Dendritic cell treated with granulocyte-macrophage colony-stimulating factor and Interleukin-4, amounts not matched to agents 40 ng/mL and 50 ng/mL, for 4 days (primary cell): ENCODE measurements around the gene INPP4B.
"Not testable (repeated sequence)": the region's sequence is repeated elsewhere in the genome, so short reads cannot be mapped to it uniquely, and the experiment has no call there.

Experiments
- H3K27ac Mint-ChIP-seq: one replicate; pipeline ENCODE4 v1.8.0; 2022; ENCODE audit warnings: mild to moderate bottlenecking, mixed read lengths
- H3K27me3 Mint-ChIP-seq: one replicate; pipeline ENCODE4 v1.8.0; 2022; ENCODE audit warnings: mild to moderate bottlenecking, mixed read lengths
- H3K36me3 Mint-ChIP-seq: one replicate; pipeline ENCODE4 v1.8.0; 2022; ENCODE audit warnings: low read depth, mixed read lengths
- H3K4me1 Mint-ChIP-seq: one replicate; pipeline ENCODE4 v1.8.0; 2022; ENCODE audit warnings: low read depth, mixed read lengths
- H3K4me3 Mint-ChIP-seq: one replicate; pipeline ENCODE4 v1.8.0; 2022; ENCODE audit warnings: mild to moderate bottlenecking, moderate library complexity, mixed read lengths
- H3K9me3 Mint-ChIP-seq: one replicate; pipeline ENCODE4 v1.8.0; 2022; ENCODE audit warnings: mixed read lengths
- intact Hi-C: fragments of 100-400 bp; cut with micrococcal nuclease; formaldehyde crosslinking; loops from one replicate; pipeline ENCODE4 v1.15.0; 2022

INPP4B gene

DNA sequence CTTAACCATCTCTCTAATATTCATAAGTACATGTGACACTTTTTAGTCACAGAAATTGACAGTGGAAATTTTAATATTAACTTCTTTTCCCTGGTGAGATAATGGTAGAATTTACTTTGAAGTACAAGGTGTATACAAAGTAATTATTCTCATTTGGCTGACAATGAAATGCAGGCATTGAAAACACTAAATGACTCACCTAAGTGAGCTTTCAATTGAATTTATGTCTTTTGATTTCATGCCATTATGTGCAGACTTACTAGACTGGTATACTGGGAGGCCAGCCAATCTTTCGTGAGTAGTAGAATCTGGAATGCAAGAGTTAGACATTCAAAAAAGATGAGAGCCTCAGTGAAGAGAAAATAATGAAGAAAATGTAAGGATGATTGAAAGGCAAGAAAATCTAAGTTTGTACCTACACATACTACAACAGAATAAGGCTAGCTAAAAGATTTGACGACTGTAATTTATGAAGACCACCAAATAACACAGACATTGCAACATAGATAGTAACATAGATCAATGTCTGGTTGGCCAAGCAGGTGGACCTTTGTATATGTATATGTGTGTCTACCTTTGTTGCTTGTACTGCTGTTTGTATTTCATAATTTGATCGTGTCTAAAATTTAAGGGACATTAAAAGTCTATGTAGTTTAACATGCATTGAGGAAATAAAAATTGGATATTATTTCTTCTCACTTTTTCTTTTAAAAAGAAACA, 750.1 kb downstream of the INPP4B start:
- Mint-ChIP-seq H3K9me3 (peaks cover 5% of the 10 kb centered on the region), H3K4me3 (no peak overlapping the region), H3K4me1 (no peaks in the 10 kb centered on the region), H3K27me3 (no peaks in the 10 kb centered on the region), H3K36me3 (no peaks in the 10 kb centered on the region), H3K27ac (no peak overlapping the region)
- intact Hi-C loops = no loop called here

DNA sequence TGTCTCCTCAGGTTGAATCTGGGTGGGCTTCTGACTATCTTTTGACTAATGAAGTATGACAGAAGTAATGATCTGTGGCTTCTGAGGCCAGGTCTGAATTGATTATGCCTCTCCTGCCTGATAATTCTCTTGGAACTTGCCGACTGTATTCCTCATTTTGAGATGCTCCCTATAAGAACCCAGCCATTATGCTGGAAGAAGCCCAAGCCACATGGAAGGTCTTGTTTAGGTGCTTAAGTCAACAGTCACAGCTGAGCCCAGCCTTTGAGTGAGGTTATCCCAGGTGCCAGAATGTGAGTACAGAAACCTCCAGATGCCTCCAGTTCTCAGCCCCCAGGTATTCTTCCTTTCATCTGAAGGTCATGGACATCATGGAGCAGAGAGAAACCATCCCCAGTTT, 753.2 kb downstream of the INPP4B start:
- Mint-ChIP-seq H3K4me1 (no peaks in the 10 kb centered on the region), H3K4me3 (no peak overlapping the region), H3K27ac (no peak overlapping the region), H3K27me3 (no peaks in the 10 kb centered on the region), H3K36me3 (no peaks in the 10 kb centered on the region), H3K9me3 (peaks cover 4% of the 10 kb centered on the region)
- intact Hi-C loops = no loop called here

DNA sequence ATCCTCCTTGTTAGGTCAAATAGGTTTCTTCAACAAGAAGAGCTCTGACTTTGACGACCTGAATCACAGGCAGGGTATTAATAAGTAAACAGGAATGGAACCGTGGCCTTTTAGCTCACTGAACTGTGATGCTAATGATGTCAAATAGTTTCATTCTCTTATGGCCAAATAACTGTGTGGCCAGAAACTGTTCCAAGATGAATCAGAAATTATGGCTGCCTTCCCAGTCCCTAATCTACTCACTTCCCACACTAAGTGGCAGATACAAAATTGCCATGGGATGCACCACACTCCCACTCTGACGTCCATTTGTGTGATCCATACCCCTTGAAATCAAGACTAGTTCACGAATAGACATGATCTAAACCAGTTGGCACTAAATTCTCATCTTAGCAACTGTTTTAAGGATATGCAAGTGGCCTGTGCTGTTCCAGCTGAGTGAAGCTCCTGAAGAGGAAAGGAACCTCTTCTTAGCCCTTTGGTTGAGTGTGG, 754.4 kb downstream of the INPP4B start:
- intact Hi-C loops = no loop called here
- Mint-ChIP-seq H3K36me3 (no peaks in the 10 kb centered on the region), H3K4me3 (no peak overlapping the region), H3K27me3 (no peaks in the 10 kb centered on the region), H3K27ac (no peak overlapping the region), H3K4me1 (no peaks in the 10 kb centered on the region), H3K9me3 (no peaks in the 10 kb centered on the region)

- intact Hi-C loops = no loop called here
- no peaks in the 10 kb centered on the region for H3K4me1 Mint-ChIP-seq
- H3K36me3 Mint-ChIP-seq = no peaks in the 10 kb centered on the region
These were observed 755.0 kb downstream of the INPP4B start for GRCh38 chr4:142091085-142091513.

DNA sequence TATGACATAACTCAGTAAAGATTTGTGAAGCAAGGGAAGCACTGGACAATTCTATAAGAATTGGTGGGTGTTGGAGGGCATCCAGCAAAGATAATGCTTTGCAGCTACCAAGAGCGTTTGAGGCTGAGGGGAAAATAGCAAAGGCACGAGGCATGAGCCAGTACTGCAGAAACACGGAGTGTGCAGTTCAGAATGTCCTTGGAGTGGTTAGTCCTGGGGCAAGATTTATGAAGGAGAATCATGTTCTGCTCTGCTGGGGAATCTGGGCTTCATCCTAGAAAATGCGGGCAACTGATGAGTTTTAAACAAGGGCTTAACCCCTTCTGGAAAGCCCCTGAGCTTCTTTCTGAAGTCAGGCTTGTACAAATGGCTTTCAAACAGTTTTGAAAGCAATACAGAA, 757.2 kb downstream of the INPP4B start:
- Mint-ChIP-seq H3K27ac (no peak overlapping the region), H3K4me1 (no peaks in the 10 kb centered on the region), H3K27me3 (no peaks in the 10 kb centered on the region), H3K36me3 (no peaks in the 10 kb centered on the region), H3K9me3 (no peaks in the 10 kb centered on the region), H3K4me3 (no peak overlapping the region)
- intact Hi-C loops = no loop called here

More at GRCh38 chr4:142091085-142091513, 755.0 kb downstream of the INPP4B start:
- Mint-ChIP-seq H3K9me3 (no peaks in the 10 kb centered on the region), H3K27me3 (no peaks in the 10 kb centered on the region), H3K27ac (no peak overlapping the region), H3K4me3 (no peak overlapping the region)

- Mint-ChIP-seq H3K36me3 (no peaks in the 10 kb centered on the region), H3K9me3 (no peaks in the 10 kb centered on the region), H3K4me3 (no peak overlapping the region), H3K27ac (no peak overlapping the region), H3K4me1 (no peaks in the 10 kb centered on the region), H3K27me3 (no peaks in the 10 kb centered on the region)
- intact Hi-C loops = no loop called here
These were observed 760.4 kb downstream of the INPP4B start for GRCh38 chr4:142085513-142086292.

DNA sequence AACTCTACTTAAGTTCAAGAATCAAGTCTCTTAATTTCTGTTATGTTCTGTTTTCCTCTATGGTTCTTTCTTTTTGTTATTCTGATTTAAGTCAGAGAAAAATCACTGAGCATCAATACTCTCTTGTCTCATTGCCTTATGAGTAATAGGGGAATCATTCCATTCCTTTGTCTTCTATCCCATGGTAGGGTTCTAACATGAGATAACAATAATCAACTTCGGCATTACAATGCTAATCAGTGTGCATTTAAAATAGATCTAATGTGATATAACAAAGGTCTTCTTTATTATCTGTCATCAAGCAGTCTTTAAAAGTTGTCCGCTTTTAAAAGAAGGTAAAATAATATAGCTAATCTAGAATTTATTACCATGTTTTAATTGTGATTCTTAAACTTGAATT, 762.8 kb downstream of the INPP4B start:
- intact Hi-C loops = no loop called here
- H3K27ac Mint-ChIP-seq = no peak overlapping the region
- H3K36me3 Mint-ChIP-seq = no peaks in the 10 kb centered on the region
- H3K9me3 Mint-ChIP-seq = no peaks in the 10 kb centered on the region
- H3K4me3 Mint-ChIP-seq = no peak overlapping the region
- H3K4me1 Mint-ChIP-seq = no peaks in the 10 kb centered on the region
- no peaks in the 10 kb centered on the region for H3K27me3 Mint-ChIP-seq

DNA sequence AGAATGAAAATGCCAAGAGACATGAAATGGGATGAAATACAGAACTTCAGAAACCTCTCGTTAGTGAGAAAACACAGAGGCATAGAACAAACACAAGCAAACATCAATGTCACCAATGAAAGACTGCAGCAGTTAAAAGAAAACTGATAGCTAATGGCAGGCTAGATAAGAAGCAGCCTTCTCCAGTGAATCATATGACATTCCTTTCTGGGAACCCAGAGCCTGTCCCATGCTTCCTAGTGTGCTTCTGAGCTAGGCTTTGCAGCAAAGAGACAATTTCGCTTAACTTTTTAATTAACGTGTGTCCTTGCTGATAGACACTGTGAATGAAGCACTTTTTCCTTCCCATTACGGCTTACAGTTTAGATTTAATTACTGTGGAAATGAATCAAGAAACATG, 765.1 kb downstream of the INPP4B start:
- no peak overlapping the region for H3K4me3 Mint-ChIP-seq
- intact Hi-C loops = no loop called here
- no peaks in the 10 kb centered on the region for H3K36me3 Mint-ChIP-seq
- H3K9me3 Mint-ChIP-seq = no peaks in the 10 kb centered on the region
- no peaks in the 10 kb centered on the region for H3K27me3 Mint-ChIP-seq
- no peaks in the 10 kb centered on the region for H3K4me1 Mint-ChIP-seq
- H3K27ac Mint-ChIP-seq = no peak overlapping the region

DNA sequence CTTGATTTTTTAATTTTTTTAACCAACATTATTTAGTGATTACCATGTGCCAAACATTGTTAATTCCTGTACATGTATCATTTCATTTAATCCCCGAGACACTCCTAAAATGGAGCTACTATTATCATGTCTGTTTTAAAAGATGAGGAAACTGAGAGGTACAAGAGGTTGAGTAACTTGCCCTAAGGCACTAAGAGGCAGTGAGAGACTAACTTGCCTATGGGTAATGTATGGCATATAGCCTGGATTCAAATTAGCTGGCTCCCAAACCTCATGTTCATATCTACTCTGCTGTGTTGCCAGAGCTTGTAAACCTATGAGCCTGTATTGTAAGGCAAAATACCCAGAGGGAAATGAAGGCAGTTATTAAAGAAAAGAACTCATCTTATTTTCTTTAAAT, 766.1 kb downstream of the INPP4B start:
- H3K27me3 Mint-ChIP-seq = no peaks in the 10 kb centered on the region
- H3K36me3 Mint-ChIP-seq = no peaks in the 10 kb centered on the region
- intact Hi-C loops = no loop called here
- no peak overlapping the region for H3K27ac Mint-ChIP-seq
- no peak overlapping the region for H3K4me3 Mint-ChIP-seq
- no peaks in the 10 kb centered on the region for H3K9me3 Mint-ChIP-seq
- H3K4me1 Mint-ChIP-seq = no peaks in the 10 kb centered on the region

- Mint-ChIP-seq H3K27me3 (no peaks in the 10 kb centered on the region), H3K4me3 (no peak overlapping the region), H3K36me3 (no peaks in the 10 kb centered on the region), H3K27ac (no peak overlapping the region), H3K4me1 (no peaks in the 10 kb centered on the region), H3K9me3 (no peaks in the 10 kb centered on the region)
- intact Hi-C loops = no loop called here
These were observed 769.1 kb downstream of the INPP4B start for GRCh38 chr4:142077048-142077447.

DNA sequence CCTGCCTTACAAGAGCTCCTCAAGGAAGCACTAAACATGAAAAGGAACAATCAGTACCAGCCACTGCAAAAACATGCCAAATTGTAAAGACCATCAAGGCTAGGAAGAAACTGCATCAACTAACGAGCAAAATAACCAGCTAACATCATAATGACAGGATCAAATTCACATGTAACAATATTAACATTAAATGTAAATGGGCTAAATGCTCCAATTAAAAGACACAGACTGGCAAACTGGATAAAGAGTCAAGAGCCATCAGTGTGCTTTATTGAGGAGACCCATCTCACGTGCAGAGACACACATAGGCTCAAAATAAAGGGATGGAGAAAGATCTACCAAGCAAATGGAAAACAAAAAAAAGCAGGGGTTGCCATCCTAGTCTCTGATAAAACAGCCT, 777.8 kb downstream of the INPP4B start:
- not testable (repeated sequence) for H3K27ac Mint-ChIP-seq

GRCh38 chr4:142066562-142066961, 779.5 kb downstream of the INPP4B start:
- H3K4me1 Mint-ChIP-seq, intact Hi-C loops, H3K4me3 Mint-ChIP-seq, H3K27me3 Mint-ChIP-seq, H3K36me3 Mint-ChIP-seq, H3K27ac Mint-ChIP-seq: not testable (repeated sequence)
- H3K9me3 Mint-ChIP-seq = peaks cover 42% of the 10 kb centered on the region

More for the DNA sequence above, 777.8 kb downstream of the INPP4B start:
- H3K36me3 Mint-ChIP-seq, H3K4me1 Mint-ChIP-seq, H3K4me3 Mint-ChIP-seq, intact Hi-C loops, H3K27me3 Mint-ChIP-seq: not testable (repeated sequence)
- H3K9me3 Mint-ChIP-seq = peaks cover 37% of the 10 kb centered on the region

- Mint-ChIP-seq H3K36me3 (no peaks in the 10 kb centered on the region), H3K27me3 (no peaks in the 10 kb centered on the region), H3K9me3 (peaks cover 38% of the 10 kb centered on the region), H3K4me3 (no peak overlapping the region), H3K27ac (no peak overlapping the region), H3K4me1 (no peaks in the 10 kb centered on the region)
- intact Hi-C loops = no loop called here
These were observed 780.9 kb downstream of the INPP4B start for GRCh38 chr4:142065086-142065647.

- no peaks in the 10 kb centered on the region for H3K27me3 Mint-ChIP-seq
- no peaks in the 10 kb centered on the region for H3K4me1 Mint-ChIP-seq
- intact Hi-C loops = no loop called here
- no peaks in the 10 kb centered on the region for H3K36me3 Mint-ChIP-seq
- no peak overlapping the region for H3K27ac Mint-ChIP-seq
- no peak overlapping the region for H3K4me3 Mint-ChIP-seq
- H3K9me3 Mint-ChIP-seq = peaks cover 29% of the 10 kb centered on the region
These were observed 781.9 kb downstream of the INPP4B start for GRCh38 chr4:142064181-142064580.
